HAP-1 (cell line): ENCODE measurements around the gene RCC1.
"Not testable (repeated sequence)": the region's sequence is repeated elsewhere in the genome, so short reads cannot be mapped to it uniquely, and the experiment has no call there.

Source experiments
- DNase-seq, 2 experiments: peaks; one replicate each; pipeline ENCODE4 v3.0.0-alpha.2; 2016 to 2020; ENCODE audit warnings: low spot score in 2 of 2
- H3K27me3 ChIP-seq: fragments of 250-450 bp; sonication (Bioruptor Pico); 2 replicates; pipeline ENCODE4 v1.5.1; 2020; ENCODE audit warnings: low read depth, mild to moderate bottlenecking, moderate library complexity
- H3K36me3 ChIP-seq: fragments of 250-450 bp; sonication (Bioruptor Pico); replicated peaks from 2 replicates; pipeline ENCODE4 v1.5.1; 2020; ENCODE audit warnings: mild to moderate bottlenecking
- H3K4me1 ChIP-seq: fragments of 250-450 bp; sonication (Bioruptor Pico); 2 replicates; pipeline ENCODE4 v1.5.1; 2020; ENCODE audit warnings: mild to moderate bottlenecking
- H3K4me3 ChIP-seq: fragments of 250-450 bp; sonication (Bioruptor Pico); 2 replicates; pipeline ENCODE4 v1.5.1; 2020; ENCODE audit warnings: mild to moderate bottlenecking, moderate library complexity
- H3K9me3 ChIP-seq: fragments of 250-450 bp; sonication (Bioruptor Pico); 2 replicates; pipeline ENCODE4 v1.5.1; 2020; ENCODE audit warnings: mild to moderate bottlenecking, moderate library complexity
- in situ Hi-C: fragments of 300-500 bp; cut with MboI; formaldehyde crosslinking; loops from 3 replicates; pipeline ENCODE4 v1.14.3; 2020; ENCODE audit warnings: low sequenced_read_pairs, inconsistent platforms, mixed read lengths

RCC1 gene

DNA sequence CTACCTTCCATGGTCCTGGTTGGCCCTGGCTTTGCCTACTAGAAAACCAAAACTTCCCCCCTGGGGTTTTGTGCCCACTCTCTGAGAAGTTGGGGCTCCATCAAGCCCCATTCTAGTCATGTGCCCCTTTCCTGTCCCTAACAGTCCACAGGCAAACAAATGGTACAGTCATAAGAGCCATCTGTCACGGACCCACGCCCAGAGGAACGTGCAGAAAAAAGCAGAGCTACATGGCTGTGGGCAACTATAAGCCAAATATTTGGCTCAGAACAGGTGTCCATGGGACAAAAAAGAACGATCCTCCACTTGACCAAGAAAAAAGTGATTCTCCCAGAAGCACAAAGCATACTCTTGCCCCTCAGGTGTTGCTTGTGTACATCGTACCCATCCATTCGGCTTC lies 32.4 kb downstream of the RCC1 start:
- no peak overlapping the region for H3K4me3 ChIP-seq

DNA sequence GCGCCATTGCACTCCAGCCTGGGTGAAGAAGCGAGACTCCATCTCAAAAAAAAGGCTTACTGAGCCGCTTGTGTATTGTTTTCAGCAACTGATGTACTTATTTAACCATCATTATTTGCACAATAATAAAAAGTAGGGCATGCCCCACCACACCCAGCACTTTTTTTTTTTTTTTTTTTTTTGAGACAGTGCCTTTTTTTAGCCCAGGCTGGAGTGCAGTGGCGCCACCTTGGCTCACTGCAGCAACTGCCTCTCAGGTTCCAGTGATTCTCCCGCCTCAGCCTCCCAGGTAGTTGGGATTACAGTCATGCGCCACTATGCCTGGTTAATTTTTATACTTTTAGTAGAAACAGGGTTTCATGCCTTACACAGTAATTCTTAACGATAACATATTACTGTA lies 34.8 kb downstream of the RCC1 start:
- Histone ChIP-seq H3K9me3 (no peaks in the 10 kb centered on the region; the same call in 1 of the 2 replicates), H3K27me3 (no peaks in the 10 kb centered on the region), H3K4me1 (peaks cover 10% of the 10 kb centered on the region), H3K36me3 (peaks cover 33% of the 10 kb centered on the region), H3K4me3 (no peak overlapping the region)
- DNase-seq, result peak; percentile 63 to 71
- in situ Hi-C loops, result no loop called here

More for the DNA sequence above, 32.4 kb downstream of the RCC1 start:
- H3K4me1 ChIP-seq, result peaks cover 10% of the 10 kb centered on the region
- in situ Hi-C loops, result no loop called here
- no peak for DNase-seq
- no peaks in the 10 kb centered on the region; the same call in 1 of the 2 replicates for H3K9me3 ChIP-seq
- H3K27me3 ChIP-seq, result no peaks in the 10 kb centered on the region
- H3K36me3 ChIP-seq, result peaks cover 51% of the 10 kb centered on the region

DNA sequence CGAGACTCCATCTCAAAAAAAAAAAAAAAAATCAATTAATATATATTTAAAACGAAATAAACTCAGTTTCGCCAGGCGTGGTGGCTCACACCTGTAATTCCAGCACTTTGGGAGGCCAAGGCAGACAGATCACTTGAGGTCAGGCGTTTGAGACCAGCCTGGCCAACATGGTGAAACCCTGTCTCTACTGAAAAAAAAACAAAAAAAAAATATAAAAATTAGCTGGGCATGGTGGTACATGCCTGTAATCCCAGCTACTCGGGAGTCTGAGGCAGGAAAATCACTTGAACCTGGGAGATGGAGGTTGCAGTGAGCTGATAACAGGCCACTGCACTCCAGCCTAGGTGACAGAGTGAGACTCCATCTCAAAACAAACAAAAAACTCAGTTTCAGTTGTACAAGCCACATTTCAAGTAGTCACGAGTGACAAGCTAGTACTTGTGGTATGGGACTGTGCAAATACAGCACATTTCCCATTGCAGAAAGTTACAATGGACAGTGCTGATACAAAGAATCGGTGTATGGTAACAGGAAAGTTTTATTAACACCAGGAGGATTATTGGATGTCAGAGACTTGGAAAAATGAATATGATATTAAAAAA lies 35.7 kb downstream of the RCC1 start:
- H3K27me3 ChIP-seq, DNase-seq, H3K4me3 ChIP-seq, H3K9me3 ChIP-seq, in situ Hi-C loops: not testable (repeated sequence)
- H3K4me1 ChIP-seq, result peaks cover 10% of the 10 kb centered on the region
- H3K36me3 ChIP-seq, result peaks cover 24% of the 10 kb centered on the region

DNA sequence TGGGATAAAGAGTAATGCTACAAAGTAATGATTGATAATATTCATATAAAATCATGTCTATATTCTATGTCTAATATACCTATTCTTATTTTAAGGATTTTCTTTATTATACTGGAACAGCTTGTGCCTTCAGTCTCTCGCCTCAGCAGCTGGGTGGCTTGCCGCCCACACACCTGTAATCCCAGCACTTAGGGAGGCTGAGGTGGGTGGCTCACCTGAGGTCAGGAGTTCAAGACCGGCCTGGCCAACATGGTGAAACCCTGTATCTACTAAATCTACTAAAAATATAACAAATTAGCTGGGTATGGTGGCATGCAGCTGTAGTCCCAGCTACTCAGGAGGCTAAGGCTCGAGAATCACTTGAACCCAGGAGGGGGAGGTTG lies 39.4 kb downstream of the RCC1 start:
- Histone ChIP-seq H3K9me3 (no peaks in the 10 kb centered on the region), H3K27me3 (no peaks in the 10 kb centered on the region), H3K4me1 (peaks cover 7% of the 10 kb centered on the region), H3K36me3 (peaks cover 1% of the 10 kb centered on the region; the same call in 1 of the 2 replicates), H3K4me3 (no peak overlapping the region)
- in situ Hi-C loops, result no loop called here
- DNase-seq, result no peak

DNA sequence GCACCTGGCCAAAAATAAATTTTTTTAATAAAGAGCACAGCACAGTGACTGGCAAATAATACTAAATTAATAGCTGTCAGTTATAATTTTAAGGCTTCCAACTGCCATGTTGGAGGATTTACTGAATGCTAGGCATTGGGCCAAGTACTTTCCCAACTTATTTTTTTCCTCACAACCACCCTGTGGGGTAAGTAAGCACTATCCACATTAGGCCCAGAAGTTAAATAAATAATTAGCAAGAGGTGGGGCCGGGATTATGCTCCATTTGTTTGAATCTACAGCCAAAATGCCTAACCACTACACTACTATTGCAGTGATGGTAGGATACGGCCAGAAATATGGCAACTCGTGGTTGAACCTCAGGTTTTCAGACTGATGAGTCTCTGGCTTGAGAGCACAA lies 42.5 kb downstream of the RCC1 start:
- H3K36me3 ChIP-seq, result no peaks in the 10 kb centered on the region
- in situ Hi-C loops, result no loop called here
- H3K27me3 ChIP-seq, result no peaks in the 10 kb centered on the region
- DNase-seq, result no peak
- no peak overlapping the region for H3K4me3 ChIP-seq
- no peaks in the 10 kb centered on the region for H3K9me3 ChIP-seq
- H3K4me1 ChIP-seq, result peaks cover 4% of the 10 kb centered on the region

DNA sequence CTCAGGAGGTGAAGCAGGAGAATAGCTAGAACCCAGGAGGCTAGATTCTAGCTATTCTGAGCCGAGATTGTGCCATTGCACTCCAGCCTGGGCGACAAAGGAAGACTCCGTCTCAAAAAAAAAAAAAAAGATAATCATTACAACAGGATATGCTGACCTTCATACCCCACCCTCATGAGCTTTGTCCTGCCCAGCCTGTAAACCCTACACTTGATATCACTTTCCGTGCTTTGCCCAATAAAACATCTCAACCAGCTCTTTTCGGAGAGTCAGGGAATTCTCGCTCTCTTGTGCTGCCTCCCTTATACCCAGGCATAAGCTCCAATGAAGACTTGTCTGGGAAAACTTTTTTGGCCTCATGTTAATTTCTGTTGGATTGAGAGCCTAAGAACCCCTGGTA lies 45.5 kb downstream of the RCC1 start:
- no peak for DNase-seq
- Histone ChIP-seq H3K36me3 (peaks cover 5% of the 10 kb centered on the region; the same call in 1 of the 2 replicates), H3K27me3 (no peaks in the 10 kb centered on the region), H3K9me3 (no peaks in the 10 kb centered on the region), H3K4me1 (peaks cover 9% of the 10 kb centered on the region), H3K4me3 (no peak overlapping the region)
- in situ Hi-C loops, result no loop called here

DNA sequence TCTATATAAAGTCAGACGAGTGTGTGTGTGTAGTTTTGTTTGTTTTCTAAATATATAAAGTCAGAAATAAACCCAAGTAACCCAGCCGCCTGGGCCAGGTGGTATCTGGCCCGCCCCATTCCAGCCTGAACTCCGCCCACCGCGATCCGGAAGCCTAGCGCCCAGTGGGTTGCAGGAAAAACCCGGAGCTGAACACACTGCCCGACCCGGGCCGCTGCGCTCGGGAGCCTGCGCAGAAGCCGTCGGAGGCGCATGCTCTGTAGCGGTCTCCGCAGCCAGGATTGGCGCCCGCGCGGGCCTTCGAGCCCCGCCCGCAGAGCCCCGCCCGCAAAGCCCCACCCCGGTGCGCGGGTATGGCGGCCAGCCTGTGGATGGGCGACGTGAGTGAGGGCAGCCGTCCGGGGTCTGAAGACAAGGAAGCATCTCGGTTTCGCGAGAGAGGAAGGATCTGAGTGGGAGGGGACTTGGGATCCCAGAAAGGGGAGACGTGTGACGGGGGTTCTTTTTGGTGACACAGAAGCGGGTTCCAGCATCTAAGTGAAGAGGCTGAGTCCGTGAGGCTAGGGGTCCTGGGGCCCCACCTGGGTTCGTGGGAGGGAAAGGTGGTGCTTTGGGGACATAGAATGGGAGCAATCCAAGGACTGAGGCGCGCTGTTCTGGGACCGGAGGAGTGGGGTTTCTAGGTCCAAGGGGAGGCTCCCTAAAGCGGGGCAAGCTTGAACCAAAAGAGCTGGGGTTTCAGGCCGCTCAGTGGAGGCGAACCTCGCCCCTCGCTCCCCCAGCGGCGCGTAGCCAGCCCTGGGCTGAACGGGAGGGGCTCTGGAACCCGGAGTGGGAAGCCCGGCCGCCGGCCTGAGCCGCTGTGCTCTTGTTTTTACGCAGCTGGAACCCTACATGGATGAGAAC lies 47.2 kb downstream of the RCC1 start, which contains the start of gene TRNAU1AP:
Gene TRNAU1AP, plus strand, starts transcription at position 328 of the 906 bp plus-strand sequence. Its CDS starts 26 bp downstream, at position 354.
- H3K4me1 ChIP-seq, result peaks cover 9% of the 10 kb centered on the region
- peaks cover 14% of the 10 kb centered on the region; the same call in 1 of the 2 replicates for H3K36me3 ChIP-seq
- no peaks in the 10 kb centered on the region for H3K9me3 ChIP-seq
- in situ Hi-C loops, result no loop called here
- no peaks in the 10 kb centered on the region for H3K27me3 ChIP-seq
- peak within 1 kb of the TSS; percentile 66 for H3K4me3 ChIP-seq
- peak; percentile 97 to 98 for DNase-seq

DNA sequence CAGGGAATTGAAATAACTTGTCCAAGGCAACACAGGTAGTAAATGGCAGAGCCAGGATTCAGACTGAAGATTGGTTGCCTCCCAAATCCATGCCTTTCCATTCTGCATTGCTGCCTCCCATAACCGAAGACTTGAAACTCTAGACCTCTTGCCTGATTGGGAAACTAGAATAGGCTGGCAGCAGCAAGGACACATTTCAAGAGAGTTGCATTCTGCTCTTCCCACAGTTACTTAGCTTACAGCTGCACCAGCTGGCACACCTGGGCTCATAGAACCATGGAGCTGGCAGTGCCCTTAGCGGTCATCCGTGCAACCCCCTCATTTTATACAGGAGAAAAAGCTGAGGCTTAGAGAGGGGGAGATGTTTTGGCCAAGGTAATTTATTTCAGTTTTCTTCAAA lies 55.0 kb downstream of the RCC1 start:
- Histone ChIP-seq H3K4me3 (no peak overlapping the region), H3K4me1 (no peaks in the 10 kb centered on the region), H3K27me3 (no peaks in the 10 kb centered on the region), H3K36me3 (peaks cover 65% of the 10 kb centered on the region), H3K9me3 (no peaks in the 10 kb centered on the region)
- no peak for DNase-seq
- in situ Hi-C loops, result no loop called here

DNA sequence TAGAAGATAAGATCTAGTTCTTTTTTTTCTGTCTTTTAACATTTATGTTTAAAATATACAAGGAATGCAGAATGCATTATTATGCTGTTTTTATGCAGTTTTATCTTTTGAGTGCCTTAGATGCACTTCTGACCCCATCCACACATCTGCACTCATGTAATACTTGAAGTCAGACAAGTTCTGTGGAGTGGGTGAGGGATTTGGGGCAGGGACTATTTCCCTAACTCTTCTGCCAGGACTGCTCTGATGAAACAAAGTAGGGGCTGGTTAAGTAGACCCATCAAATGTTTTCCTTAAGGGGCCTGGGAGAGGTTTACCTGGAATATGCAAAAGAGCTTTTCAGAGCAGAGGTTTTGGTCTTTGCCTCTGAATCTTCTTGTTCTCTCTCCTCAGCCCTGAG lies 58.5 kb downstream of the RCC1 start:
- H3K36me3 ChIP-seq, result peaks cover 81% of the 10 kb centered on the region

DNA sequence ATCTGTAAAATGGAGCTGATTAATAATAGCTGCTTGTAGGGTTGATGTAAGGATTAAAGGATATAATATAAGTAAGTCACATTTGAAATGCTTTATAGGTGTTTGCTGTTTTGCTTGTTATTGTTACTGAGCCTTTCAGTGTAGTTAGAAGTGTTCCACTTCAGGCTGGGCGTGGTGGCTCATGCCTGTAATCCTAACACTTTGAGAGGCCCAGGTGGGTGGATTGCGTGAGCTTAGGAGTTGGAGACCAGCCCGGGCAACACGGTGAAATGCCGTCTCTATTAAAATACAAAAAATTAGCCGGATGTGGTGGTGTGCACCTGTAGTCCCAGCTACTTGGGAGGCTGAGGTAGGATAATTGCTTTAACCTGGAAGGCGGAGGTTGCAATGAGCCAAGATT lies 59.2 kb downstream of the RCC1 start:
- DNase-seq, result no peak
- H3K4me3 ChIP-seq, result no peak overlapping the region
- no peaks in the 10 kb centered on the region for H3K27me3 ChIP-seq
- H3K4me1 ChIP-seq, result no peaks in the 10 kb centered on the region
- H3K36me3 ChIP-seq, result peaks cover 75% of the 10 kb centered on the region
- in situ Hi-C loops, result no loop called here
- H3K9me3 ChIP-seq, result no peaks in the 10 kb centered on the region

More for the DNA sequence above, 58.5 kb downstream of the RCC1 start:
- DNase-seq, result no peak
- Histone ChIP-seq H3K4me1 (no peaks in the 10 kb centered on the region), H3K27me3 (no peaks in the 10 kb centered on the region), H3K9me3 (no peaks in the 10 kb centered on the region), H3K4me3 (no peak overlapping the region)
- in situ Hi-C loops, result no loop called here

DNA sequence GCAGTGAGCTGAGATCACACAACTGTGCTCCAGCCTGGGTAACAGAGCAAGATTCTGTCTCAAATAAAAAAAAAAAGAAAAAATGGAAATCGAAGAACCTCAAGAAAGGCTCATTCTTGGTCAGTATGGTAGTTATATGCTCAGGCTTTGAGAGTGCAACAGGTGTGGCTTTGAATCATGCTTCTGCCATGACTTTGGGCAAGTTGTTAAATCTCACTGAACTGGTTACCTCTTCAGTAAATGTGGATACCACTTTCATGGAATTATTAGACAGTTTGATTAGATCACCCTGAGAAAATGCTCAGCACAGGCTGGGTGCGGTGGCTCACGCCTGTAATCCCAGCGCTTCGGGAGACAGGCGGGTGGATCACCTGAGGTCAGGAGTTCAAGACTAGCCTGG lies 59.9 kb downstream of the RCC1 start:
- H3K9me3 ChIP-seq, result no peaks in the 10 kb centered on the region
- DNase-seq, result no peak
- H3K4me3 ChIP-seq, result no peak overlapping the region
- in situ Hi-C loops, result no loop called here
- no peaks in the 10 kb centered on the region for H3K27me3 ChIP-seq
- H3K36me3 ChIP-seq, result peaks cover 68% of the 10 kb centered on the region
- H3K4me1 ChIP-seq, result no peaks in the 10 kb centered on the region

DNA sequence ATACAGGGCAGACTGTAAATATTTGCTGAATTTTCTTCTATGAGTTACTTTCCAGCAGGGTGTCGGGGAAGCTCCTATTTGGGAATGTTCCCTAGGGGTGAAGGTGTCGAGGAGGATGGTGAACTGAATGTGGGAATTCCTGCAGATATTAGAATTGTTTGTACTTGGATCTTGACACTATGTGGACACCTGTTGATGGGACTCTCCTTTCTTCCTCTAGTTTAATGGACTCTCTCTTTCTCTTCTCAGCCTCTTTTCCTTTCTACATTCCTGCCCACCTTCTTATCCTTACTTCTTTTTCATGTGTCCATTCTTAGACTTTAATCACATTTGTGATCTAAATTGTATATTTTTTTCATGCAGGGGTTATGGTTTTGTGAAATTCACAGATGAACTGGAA lies 61.1 kb downstream of the RCC1 start:
- in situ Hi-C loops, result no loop called here
- no peaks in the 10 kb centered on the region for H3K9me3 ChIP-seq

DNA sequence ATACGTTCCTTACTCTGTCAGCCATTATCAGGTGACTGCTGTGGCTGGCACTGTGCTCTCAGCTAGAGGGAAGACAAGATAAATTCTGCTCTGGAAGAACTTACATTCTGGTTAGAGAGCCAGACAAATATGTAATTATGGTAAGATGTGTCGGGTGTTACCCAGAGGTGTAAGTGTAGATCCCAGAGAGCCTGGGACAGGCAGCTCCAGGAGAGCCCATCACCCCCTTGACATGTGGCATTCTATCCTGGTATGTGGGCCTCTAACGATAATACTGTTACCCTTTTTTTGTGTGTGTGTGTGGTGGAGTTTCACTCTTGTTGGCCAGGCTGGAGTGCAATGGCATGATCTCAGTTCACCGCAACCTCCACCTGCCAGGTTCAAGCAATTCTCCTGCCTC lies 66.1 kb downstream of the RCC1 start:
- Histone ChIP-seq H3K9me3 (no peaks in the 10 kb centered on the region), H3K36me3 (peaks cover 56% of the 10 kb centered on the region), H3K27me3 (no peaks in the 10 kb centered on the region), H3K4me3 (no peak overlapping the region), H3K4me1 (peaks cover 11% of the 10 kb centered on the region)
- DNase-seq, result no peak
- in situ Hi-C loops, result no loop called here

More for the DNA sequence above, 61.1 kb downstream of the RCC1 start:
- Histone ChIP-seq H3K36me3 (peaks cover 64% of the 10 kb centered on the region), H3K27me3 (no peaks in the 10 kb centered on the region), H3K4me1 (no peaks in the 10 kb centered on the region), H3K4me3 (no peak overlapping the region)
- no peak for DNase-seq

DNA sequence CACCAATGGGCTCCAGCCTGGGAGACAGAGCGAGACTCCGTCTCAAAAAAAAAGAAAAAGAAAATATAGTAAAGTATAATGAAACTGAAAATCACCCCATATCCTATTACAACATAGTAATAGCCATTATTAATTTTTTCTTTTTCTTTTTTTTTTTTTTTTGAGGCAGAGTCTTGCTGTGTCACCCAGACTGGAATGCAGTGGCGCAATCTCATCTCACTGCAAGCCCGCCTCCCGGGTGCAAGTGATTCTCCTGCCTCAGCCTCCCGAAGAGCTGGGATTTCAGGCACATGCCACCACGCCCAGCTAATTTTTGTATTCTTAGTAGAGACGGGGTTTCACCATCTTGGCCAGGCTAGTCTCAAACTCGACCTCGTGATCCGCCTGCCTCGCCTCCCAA lies 67.0 kb downstream of the RCC1 start:
- peaks cover 11% of the 10 kb centered on the region for H3K4me1 ChIP-seq
- H3K9me3 ChIP-seq, DNase-seq, H3K4me3 ChIP-seq, in situ Hi-C loops, H3K27me3 ChIP-seq: not testable (repeated sequence)
- H3K36me3 ChIP-seq, result peaks cover 56% of the 10 kb centered on the region
